T1000 (cell line): Measurements from ENCODE around the gene LRRC47.

Experiments
- DNase-seq: peaks from one replicate; lab custom pipeline; 2025; ENCODE audit warnings: mixed read lengths; lab: John Stamatoyannopoulos, UW

LRRC47 gene

GRCh38 chr1:3786468-3787348, 9.6 kb downstream of the LRRC47 start:
- DNase-seq, result no peak

- no peak for DNase-seq
Measured at GRCh38 chr1:3785456-3786157, 10.7 kb downstream of the LRRC47 start.

GRCh38 chr1:3785045-3785444, 11.3 kb downstream of the LRRC47 start:
- DNase-seq, result no peak

GRCh38 chr1:3783651-3784474, 12.4 kb downstream of the LRRC47 start:
- DNase-seq, result no peak

GRCh38 chr1:3780901-3781300, 15.4 kb downstream of the LRRC47 start:
- DNase-seq, result no peak

- no peak for DNase-seq
Measured at GRCh38 chr1:3779912-3780416, 16.3 kb downstream of the LRRC47 start.

GRCh38 chr1:3779265-3779911, 16.9 kb downstream of the LRRC47 start:
- no peak for DNase-seq

- no peak for DNase-seq
Measured at GRCh38 chr1:3778590-3779264, 17.6 kb downstream of the LRRC47 start.

- DNase-seq, result no peak
Measured at GRCh38 chr1:3777647-3778589, 18.4 kb downstream of the LRRC47 start.

- DNase-seq, result no peak
Measured at GRCh38 chr1:3777078-3777547, 19.2 kb downstream of the LRRC47 start.

GRCh38 chr1:3776231-3776961, 19.9 kb downstream of the LRRC47 start:
- no peak for DNase-seq

- DNase-seq, result no peak
Measured at GRCh38 chr1:3775490-3776230, 20.6 kb downstream of the LRRC47 start.

- no peak for DNase-seq
Measured at GRCh38 chr1:3774946-3775489, 21.3 kb downstream of the LRRC47 start.

GRCh38 chr1:3774276-3774945, 21.9 kb downstream of the LRRC47 start:
- no peak for DNase-seq

- no peak for DNase-seq
Measured at GRCh38 chr1:3773572-3774275, 22.6 kb downstream of the LRRC47 start.

- no peak for DNase-seq
Measured at GRCh38 chr1:3772715-3773571, 23.4 kb downstream of the LRRC47 start, which contains the start of gene SMIM1. Gene SMIM1, plus strand, starts transcription at chr1:3772749. Its CDS starts 2,625 bp downstream, at chr1:3775374.
